ENCODE data around the gene RYR2. TPM values are rescaled to one million over a fixed set of nuclear protein-coding genes. Genes with fewer than 3 reads are reported as not detected.

Gene RYR2
- total RNA-seq, 4 donors from 2014 or later, result 0.20 to 0.60 (median 0.32) TPM

DNA sequence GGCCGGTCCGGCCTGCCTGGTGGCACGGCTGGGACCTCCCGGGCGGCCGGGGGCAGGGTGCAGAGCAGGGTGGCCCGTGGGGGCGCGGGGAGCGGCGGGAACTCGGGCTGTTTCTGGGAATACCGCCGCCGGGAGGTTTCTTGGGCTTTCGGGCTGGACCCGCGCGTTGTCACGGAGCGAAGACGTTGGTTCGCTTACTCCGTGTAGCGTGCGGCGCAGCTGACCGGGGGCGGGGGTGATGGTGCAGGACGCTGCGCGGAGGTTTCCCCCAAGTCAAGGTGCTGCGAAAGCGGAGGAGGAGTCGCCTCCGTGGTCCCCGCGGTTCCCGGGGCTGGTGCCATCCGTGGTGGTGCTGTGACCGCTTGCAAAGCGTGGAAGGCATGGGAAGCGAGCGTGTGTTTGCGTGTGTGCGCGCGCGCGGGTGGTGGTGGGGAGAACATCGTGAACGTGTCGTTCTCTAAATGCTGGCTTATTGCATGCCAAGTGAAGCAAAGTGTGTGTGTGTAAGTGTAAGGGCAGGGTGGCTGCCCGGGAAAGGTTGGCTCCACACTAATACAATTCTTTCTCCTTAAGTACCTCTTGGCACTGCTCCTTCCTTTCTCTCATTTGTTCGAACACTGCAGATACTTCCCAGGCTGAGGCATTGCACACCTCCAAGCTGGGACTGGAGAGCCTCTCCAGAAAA lies 1.1 kb downstream of the RYR2 start:
- TF ChIP-seq POLR2A (IDR thresholded peaks at IDR 0.05) (no peak), EP300 (IDR thresholded peaks at IDR 0.05) (no peak)
- TF ChIP-seq, protein P1, sequence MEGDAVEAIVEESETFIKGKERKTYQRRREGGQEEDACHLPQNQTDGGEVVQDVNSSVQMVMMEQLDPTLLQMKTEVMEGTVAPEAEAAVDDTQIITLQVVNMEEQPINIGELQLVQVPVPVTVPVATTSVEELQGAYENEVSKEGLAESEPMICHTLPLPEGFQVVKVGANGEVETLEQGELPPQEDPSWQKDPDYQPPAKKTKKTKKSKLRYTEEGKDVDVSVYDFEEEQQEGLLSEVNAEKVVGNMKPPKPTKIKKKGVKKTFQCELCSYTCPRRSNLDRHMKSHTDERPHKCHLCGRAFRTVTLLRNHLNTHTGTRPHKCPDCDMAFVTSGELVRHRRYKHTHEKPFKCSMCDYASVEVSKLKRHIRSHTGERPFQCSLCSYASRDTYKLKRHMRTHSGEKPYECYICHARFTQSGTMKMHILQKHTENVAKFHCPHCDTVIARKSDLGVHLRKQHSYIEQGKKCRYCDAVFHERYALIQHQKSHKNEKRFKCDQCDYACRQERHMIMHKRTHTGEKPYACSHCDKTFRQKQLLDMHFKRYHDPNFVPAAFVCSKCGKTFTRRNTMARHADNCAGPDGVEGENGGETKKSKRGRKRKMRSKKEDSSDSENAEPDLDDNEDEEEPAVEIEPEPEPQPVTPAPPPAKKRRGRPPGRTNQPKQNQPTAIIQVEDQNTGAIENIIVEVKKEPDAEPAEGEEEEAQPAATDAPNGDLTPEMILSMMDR (IDR thresholded peaks at IDR 0.05), result no peak
- WGBS, 2 donors, result 2 to 3% methylated on average over 33 to 34 of the region's 55 CpGs
- no peak for DNase-seq (ENCODE audit: low spot score in 2 of 2)
- peaks cover 0 to 22% (median 2%) of the 10 kb centered on the region in 4 donors for H3K4me1 ChIP-seq
- H3K27me3 ChIP-seq, result peaks cover 0 to 47% of the 10 kb centered on the region in 2 donors
- no peaks in the 10 kb centered on the region for H3K36me3 ChIP-seq
- H3K27ac ChIP-seq, result no peak overlapping the region
- no peaks in the 10 kb centered on the region for H3K9me3 ChIP-seq
- peak overlapping the region in 3 of 4 donors; percentile 15 to 47 (median 28) for H3K4me3 ChIP-seq

DNA sequence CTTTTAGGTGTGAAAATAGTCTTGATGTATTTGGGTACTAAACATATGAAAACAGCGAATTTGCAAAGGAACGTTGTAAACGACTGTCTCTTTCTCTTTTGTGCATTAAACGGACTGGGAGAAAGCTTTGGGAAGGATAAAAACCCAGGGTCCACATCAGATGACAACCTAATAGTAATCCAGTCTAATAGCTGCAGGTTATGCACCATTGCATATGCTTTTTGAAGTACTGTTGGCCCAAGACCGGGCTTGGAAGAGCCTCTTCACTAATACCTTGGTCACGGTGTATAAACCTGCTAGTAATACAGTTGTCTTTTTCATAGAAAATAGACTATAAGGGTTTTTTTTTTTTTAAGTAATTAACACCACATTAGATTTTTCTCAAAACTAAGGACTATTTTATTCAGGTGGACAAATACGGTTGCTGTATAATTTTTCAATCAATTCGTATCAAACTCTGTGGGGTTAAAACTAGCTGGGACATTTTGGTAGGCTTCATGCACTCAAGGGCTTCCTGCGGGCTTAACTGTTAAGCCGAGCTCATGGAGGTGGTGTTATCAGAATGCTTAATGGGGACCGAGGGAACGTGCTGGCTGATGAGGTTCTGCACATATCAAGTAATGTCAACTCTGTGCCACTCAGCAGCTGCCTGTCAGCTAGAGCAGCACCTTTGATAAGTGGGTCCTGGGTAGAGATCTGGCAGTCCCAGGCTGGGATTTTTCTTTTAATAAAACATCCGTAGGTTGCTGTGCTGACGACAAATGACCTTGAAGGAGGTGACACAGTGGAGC lies 2.1 kb downstream of the RYR2 start:
- 11 to 18% methylated on average over 14 of the region's 14 CpGs for WGBS, 2 donors
- Histone ChIP-seq H3K4me1 (peaks cover 0 to 22% (median 2%) of the 10 kb centered on the region in 4 donors), H3K36me3 (no peaks in the 10 kb centered on the region), H3K4me3 (no peak overlapping the region), H3K9me3 (no peaks in the 10 kb centered on the region), H3K27me3 (peaks cover 0 to 47% of the 10 kb centered on the region in 2 donors), H3K27ac (no peak overlapping the region)
- TF ChIP-seq, protein P1 (IDR thresholded peaks at IDR 0.05), result no peak
- TF ChIP-seq EP300 (IDR thresholded peaks at IDR 0.05), result no peak
- no peak for TF ChIP-seq POLR2A (IDR thresholded peaks at IDR 0.05)
- no peak for DNase-seq (ENCODE audit: low spot score in 2 of 2)

DNA sequence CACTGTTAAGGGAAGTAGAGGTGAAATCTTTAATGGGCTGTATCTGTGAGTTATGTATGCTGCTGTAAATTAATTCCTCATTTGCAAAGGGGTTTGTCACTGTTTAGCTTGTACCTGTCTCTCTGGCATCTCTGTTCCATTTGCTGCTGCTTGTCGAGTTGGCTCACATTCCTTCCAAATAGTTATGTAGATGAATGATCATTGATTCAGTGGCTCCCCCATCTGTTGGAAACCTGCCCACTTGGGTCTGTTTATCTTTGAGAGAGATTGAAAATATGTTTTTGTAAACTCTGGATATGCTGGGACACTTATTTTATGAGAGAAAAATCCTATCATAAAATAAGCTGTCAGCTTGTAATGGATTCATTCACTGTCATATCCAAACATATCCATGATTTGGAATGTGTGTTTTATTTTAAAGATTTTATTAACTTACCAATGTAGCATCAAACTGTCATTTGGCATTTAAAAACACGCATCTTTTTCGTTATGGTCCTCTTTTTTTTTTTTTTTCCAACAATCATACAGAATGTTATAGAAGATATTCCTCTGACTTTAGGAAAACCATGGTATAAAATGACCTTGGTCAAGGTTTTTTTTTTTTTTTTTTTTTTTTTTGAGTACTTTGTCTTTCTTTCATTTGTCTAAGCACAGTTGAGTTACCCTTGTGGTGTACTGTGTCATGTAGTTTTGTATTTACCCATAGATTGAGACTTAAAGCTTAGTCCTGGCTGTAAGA lies 3.5 kb downstream of the RYR2 start:
- no peak for DNase-seq (ENCODE audit: low spot score in 2 of 2)
- no peaks in the 10 kb centered on the region for H3K36me3 ChIP-seq
- H3K27ac ChIP-seq, result no peak overlapping the region
- H3K4me1 ChIP-seq, result peaks cover 0 to 22% (median 2%) of the 10 kb centered on the region in 4 donors
- 22 to 41% methylated on average over 3 of the region's 3 CpGs for WGBS, 2 donors
- H3K27me3 ChIP-seq, result peaks cover 0 to 44% of the 10 kb centered on the region in 2 donors
- H3K9me3 ChIP-seq, result no peaks in the 10 kb centered on the region
- no peak overlapping the region for H3K4me3 ChIP-seq
- TF ChIP-seq POLR2A (IDR thresholded peaks at IDR 0.05), result no peak
- TF ChIP-seq, protein P1 (IDR thresholded peaks at IDR 0.05), result no peak
- TF ChIP-seq EP300 (IDR thresholded peaks at IDR 0.05), result no peak

DNA sequence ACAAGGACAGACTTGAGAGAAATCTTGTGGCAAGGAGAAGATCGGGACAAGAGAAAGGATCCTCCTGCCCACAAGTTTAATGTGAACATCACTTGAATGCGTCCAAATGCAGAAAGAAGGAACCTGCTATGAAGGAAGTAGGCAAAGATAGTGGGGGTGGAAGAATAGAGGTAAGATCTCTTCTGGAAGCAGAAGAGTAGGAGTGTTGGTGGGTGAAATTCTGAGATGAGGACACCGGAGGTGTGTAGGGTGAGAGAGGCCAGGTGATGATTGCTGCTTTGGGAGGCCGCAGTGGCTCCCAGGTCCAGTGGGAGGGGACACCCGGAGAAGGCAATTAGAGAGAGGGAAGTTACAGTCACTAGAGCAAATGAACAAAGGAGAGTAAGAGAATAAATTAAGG lies 6.8 kb downstream of the RYR2 start:
- no peak overlapping the region for H3K27ac ChIP-seq
- H3K4me3 ChIP-seq, result no peak overlapping the region
- WGBS, 2 donors, result 88% methylated on average over 5 of the region's 5 CpGs
- peaks cover 0 to 19% of the 10 kb centered on the region in 2 donors for H3K27me3 ChIP-seq
- H3K36me3 ChIP-seq, result no peaks in the 10 kb centered on the region
- no peaks in the 10 kb centered on the region for H3K9me3 ChIP-seq
- TF ChIP-seq, protein P1 (IDR thresholded peaks at IDR 0.05), result no peak
- DNase-seq (ENCODE audit: low spot score in 2 of 2), result no peak
- peaks cover 0 to 1% (median 0%) of the 10 kb centered on the region in 4 donors for H3K4me1 ChIP-seq

All from tibial nerve (tissue), 4 donors.